Peyer's patch (tissue), 4 donors: Measurements from ENCODE around the gene FAM149A.

ENCODE experiments used
- CTCF ChIP-seq, 6 experiments: fragments of 450-650 bp in 4 of 6; fragments of 200-600 bp in 2 of 6; sonication (generic) in 1 of 6; IDR thresholded peaks; one replicate each; pipeline ENCODE4 v1.5.1; 2017 to 2019; ENCODE audit warnings: antibody characterized with exemption in 6 of 6, mild to moderate bottlenecking in 3 of 6, moderate library complexity in 1 of 6
- POLR2A ChIP-seq, 2 donors: fragments of 450-650 bp; IDR thresholded peaks; one replicate each; pipeline ENCODE4 v1.5.1; 2017; ENCODE audit warnings: antibody characterized with exemption in 2 of 2, mild to moderate bottlenecking in 2 of 2, moderate library complexity in 2 of 2

GRCh38 chr4:186170966-186171365, 66.5 kb downstream of the FAM149A start:
- no peak for TF ChIP-seq CTCF (IDR thresholded peaks at IDR 0.05)
- TF ChIP-seq POLR2A (IDR thresholded peaks at IDR 0.05): no peak
